Stimulated activated CD8-positive, alpha-beta memory T cell treated with anti-CD3 and anti-CD28 coated beads, Interleukin-15, amount 100 ng/mL, for 24 hours (primary cell): ENCODE measurements around the gene RSPH1.

Experiments
- DNase-seq: peaks from one replicate; pipeline ENCODE4 v3.0.0-alpha.2; 2020; ENCODE audit warnings: low read depth

The RSPH1 gene

GRCh38 chr21:42496120-42496838 lies at the start of gene RSPH1:
Gene RSPH1, minus strand, starts transcription at chr21:42496224. Its CDS starts 38 bp downstream, at chr21:42496186.
- DNase-seq = peak; percentile 95

DNA sequence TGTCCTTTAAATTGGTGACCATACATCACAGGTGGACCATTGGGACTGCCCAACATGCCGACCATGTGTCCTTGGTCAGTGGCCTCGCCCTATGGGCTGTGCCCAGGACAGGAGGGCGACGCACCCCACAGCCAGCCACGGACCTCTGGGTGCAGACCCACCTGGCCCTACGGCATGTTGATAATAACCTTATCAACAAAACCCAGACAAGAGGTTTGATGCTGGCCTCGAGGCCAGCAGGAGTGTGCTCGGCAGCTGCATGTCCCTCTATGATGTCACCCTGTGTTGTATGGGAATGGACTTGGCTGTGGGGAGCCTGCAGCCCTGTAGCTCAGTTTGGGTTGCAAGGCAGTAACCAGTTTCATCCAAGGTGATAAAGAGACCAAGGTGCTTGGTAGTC lies 49.7 kb upstream of the RSPH1 start:
- DNase-seq = no peak

DNA sequence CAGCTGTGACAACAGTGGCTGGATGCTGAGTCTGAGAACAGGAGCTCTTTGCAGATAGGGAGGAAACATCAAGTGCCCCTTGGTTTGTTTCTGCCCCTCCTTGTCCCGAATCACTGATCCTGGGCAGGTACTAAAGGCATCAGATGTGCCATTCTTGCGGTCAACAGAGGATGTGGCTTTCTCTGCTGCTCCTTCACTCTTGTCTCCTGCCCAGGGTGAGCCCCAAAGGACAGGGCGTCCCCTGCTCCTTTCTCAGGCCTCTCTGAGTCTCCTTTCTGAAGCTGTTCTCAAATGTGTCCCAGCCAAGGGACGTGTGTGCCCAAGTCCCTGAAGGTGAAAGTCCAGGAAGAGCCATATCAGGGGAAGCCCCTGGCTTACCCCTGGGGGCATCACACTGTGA lies 49.3 kb upstream of the RSPH1 start:
- no peak for DNase-seq

- DNase-seq = no peak
These were observed 48.5 kb upstream of the RSPH1 start for GRCh38 chr21:42544544-42544943.

DNA sequence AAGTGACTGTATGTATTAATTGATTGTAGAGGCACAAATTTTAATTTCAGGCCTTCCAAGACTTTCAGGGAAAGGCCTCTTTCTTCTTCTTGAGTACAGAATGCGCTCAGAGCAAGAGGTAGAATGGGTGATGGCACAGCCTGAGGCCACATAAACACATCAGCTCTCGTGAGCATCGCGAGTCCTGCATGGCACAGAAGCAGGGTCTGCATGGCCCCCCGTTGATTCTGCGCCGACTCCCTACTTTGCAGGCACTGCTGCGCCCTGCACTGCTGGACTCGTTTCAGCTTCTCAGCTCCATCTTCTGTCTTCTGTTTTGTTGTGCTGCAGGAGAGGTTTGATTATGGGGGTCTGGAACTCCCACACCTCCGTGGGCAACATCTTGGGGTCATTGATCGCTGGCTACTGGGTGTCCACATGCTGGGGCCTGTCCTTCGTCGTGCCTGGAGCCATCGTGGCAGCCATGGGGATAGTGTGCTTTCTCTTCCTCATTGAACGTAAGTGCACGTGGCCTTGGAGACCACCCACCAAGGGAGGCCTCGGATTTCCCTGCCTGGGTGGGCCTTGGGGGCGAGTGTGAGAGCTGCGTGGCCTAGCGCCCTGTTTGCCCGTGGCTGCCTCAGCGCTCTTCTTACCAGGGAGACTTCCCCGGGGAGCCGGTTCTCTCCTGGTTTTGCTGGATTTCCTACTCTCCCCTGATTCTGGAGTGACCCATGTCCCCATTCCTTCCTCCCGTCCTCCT lies 47.3 kb upstream of the RSPH1 start:
- DNase-seq = no peak

- DNase-seq = no peak
These were observed 46.6 kb upstream of the RSPH1 start for GRCh38 chr21:42542596-42542995.

GRCh38 chr21:42542196-42542595 lies 46.2 kb upstream of the RSPH1 start:
- DNase-seq = no peak

DNA sequence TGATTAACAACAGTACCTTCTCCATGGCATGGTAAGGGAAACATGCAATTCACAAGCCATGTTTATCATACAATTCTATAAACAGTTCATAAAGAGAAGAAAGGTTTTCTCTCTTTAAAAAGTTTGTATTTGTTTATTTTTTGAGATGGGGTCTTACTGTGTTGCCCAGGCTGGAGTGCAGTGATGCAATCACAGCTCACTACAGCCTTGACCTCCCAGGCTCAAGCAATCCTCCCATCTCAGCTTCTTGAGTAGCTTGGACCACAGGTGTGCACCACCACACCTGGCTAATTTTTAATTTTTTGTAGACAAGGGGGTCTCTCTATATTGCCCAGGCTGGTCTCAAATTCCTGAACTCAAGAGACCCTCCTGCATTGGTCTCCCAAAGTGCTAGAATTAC lies 45.6 kb upstream of the RSPH1 start:
- DNase-seq = no peak

DNA sequence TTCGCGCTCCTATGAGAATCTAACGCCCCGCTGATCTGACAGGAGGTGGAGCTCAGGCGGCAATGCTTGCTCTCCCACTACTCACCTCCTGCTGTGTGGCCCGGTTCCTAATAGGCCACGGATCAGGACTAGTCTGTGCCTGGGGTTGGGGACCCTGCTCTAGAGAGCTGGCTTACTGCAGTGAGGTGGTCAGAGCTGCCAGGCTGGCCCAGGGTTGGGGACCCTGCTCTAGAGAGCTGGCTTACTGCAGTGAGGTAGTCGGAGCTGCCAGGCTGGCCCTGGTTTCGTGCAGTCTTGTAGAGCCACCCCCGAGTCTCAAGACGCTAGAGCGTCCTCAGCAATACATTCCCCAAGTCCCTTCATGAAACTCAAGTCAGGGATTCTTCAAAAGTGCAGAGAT lies 45.1 kb upstream of the RSPH1 start:
- DNase-seq = no peak

GRCh38 chr21:42540396-42540795 lies 44.4 kb upstream of the RSPH1 start:
- DNase-seq = no peak

DNA sequence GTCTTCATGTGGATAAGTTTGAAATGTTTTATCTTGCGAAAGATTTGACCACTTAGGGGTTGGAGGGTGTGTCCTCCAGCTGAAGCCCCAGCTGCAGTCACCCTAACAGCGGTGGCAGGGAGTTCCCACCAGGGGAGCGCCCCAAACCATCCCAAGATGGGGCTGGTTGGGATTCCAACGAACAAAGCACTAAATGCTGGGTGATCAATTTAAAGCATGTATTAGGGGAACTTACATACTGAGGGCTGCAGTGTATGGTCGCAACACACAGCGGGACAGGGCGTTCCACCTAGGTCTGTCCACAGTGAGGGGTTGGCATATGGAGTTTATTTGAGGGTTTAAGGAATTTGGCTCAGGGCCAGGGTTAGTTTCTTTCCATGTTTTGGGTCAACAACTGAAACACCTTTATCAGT lies 43.9 kb upstream of the RSPH1 start:
- no peak for DNase-seq

- no peak for DNase-seq
These were observed 43.3 kb upstream of the RSPH1 start for GRCh38 chr21:42539342-42539741.

GRCh38 chr21:42538479-42539275 lies 42.7 kb upstream of the RSPH1 start:
- no peak for DNase-seq

DNA sequence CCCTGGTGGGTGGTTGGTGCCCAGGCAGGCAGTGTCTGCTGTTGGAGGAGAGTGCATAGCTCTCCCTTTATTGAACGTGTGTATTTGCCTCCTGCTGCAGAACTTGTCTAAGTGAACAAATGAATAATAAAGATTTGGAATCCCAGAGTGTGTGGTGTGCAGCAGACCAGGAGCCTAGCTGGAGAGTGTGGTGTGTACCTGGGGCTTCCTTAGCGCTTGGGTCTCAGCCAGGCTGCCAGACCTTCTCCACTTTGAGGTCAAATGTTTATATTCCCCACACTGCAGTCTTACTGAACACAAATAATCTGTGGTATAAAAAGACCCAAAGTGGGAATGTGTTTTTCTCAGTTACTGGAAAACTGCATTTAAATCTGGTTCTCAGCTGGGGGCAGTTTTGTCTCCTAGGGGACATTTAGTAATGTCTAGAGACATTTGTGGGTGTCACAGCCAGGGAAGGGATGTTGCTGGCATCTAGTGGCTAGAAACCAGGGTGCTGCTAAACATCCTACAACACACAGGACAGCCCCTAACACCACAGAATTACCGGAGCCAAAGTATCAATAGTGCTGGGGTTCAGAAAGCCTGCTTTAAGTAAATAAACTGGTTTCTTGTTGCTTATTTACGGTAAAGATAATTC lies 41.2 kb upstream of the RSPH1 start:
- DNase-seq = no peak

GRCh38 chr21:42536601-42537000 lies 40.6 kb upstream of the RSPH1 start:
- DNase-seq = no peak

- no peak for DNase-seq
These were observed 39.7 kb upstream of the RSPH1 start for GRCh38 chr21:42535602-42536171.

GRCh38 chr21:42534421-42535378 lies 38.7 kb upstream of the RSPH1 start:
- DNase-seq = no peak

- no peak for DNase-seq
These were observed 37.9 kb upstream of the RSPH1 start for GRCh38 chr21:42533963-42534355.

GRCh38 chr21:42533306-42533962 lies 37.4 kb upstream of the RSPH1 start:
- no peak for DNase-seq

DNA sequence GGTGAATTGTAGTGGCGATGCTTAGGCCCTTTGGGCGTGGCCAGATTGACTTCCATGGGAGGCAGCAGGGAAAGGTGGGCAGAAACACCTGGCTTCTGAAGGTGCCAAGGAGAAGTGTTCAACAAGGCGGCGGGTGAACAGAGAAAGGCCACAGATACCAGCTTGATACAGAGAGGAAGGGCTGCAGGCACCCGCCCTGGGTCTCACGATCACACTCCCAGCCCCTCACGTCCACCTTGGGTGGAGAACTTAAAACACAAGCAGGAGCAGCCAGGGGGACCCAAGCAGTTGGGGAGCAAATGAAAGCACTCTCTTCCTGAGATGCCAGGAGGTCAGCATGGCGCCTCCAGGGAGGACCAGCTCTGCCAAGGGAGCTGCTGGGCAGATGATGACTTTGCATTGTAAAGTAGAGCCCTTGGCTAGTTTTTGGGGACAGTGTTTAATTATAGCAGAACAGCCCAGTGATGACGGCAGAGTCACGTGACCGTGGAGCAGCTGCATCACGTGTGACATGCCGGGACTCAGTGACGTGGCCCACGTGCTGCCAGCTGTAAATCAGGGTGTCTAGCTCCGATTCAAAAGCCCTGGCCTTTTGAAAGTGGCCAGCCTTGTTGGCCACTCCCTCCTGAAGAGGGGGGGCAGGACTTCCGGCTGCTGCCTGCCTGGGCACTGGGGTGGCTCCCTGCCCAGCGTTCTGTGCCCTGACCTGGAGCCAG lies 36.6 kb upstream of the RSPH1 start:
- no peak for DNase-seq
